NCI-H460 (cell line): ENCODE results near the gene ANKRD33B. TPM values are rescaled to one million over a fixed set of nuclear protein-coding genes. Genes with fewer than 3 reads are reported as not detected.
"Not testable (repeated sequence)": the region's sequence is repeated elsewhere in the genome, so short reads cannot be mapped to it uniquely, and the experiment has no call there.

ENCODE experiments used
- DNase-seq: peaks from one replicate; pipeline ENCODE4 v3.0.0-alpha.2; 2016; ENCODE audit warnings: low read depth; ENCODE audit errors: extremely low read depth
- polyA plus RNA-seq: library from polyadenylated mRNA; depleted of rRNA; stranded (reverse); fragments of >200 nt; gene quantifications from 2 replicates; pipeline ENCODE4 v1.2.3, GENCODE V29; 2014; cell fraction: nucleus; rRNA removed
- total RNA-seq: library from RNA; depleted of rRNA; stranded (reverse); fragments of >200 nt; shearing (Covaris generic); gene quantifications from 2 replicates; pipeline ENCODE4 v1.2.3, GENCODE V29; 2014; rRNA removed

ANKRD33B gene
- total RNA-seq, result 7.2 and 8.4 TPM in 2 replicates
- 2.4 and 3.6 TPM in 2 replicates for polyA plus RNA-seq

DNA sequence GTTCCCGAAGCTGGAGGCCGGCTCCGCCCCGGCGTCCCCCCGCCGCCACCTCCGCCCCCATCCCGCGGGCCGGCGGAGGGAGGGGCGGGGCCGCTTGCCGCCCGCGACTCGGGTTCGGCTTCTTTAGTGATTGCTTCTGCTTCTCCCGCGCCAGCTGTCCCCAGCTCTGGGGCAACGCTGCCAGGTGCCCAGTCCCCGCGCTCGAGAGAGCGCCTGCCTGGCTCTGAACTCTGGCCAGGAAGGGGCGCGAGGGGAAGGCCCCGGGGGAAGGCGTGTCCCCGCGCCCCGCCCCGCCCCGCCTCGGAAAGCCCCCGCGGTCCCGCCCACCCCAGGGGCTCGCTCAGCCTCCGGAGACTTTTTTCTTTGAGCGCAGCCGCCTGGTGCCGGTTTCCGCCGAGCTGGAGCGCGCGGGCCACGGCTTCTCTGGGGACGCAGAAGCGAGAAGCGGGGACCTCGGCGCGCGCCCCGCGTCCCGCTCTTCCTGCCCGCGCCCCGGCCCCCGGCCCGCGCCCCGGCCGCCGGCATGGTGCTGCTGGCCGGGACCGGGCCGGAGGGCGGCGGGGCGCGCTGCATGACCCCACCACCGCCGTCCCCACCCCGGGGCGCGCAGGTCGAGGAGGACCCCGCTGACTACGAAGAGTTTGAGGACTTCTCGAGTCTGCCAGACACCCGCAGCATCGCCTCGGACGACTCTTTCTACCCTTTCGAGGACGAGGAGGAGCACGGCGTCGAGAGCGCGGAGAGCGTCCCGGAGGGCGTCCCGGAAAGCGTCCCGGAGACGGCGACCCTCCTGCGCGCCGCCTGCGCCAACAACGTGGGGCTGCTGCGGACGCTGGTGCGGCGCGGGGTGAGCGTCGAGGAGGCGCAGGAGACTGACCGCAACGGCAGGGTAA is at the start of gene ANKRD33B:
ANKRD33B (plus strand) TSS at position 126 of the 893 bp plus-strand sequence; CDS start at position 524, 398 bp downstream.
- DNase-seq, result peak; percentile 59

DNA sequence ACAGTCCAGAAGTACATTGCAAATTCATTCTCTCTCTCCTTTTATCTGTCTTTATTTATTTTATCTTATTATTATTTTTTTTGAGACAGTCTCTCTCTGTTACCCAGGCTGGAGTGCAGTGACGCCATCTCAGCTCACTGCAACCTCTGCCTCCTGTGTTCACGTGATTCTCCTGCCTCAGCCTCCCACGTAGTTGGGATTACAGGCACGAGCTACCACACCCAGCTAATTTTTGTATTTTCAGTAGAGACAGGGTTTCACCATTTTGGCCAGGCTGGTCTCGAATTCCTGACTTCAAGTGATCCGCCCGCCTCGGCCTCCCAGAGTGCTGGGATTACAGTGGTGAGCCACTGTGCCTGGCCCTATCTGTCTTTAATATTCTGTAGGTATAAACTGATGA is 49.3 kb upstream of the ANKRD33B start:
- DNase-seq, result not testable (repeated sequence)

DNA sequence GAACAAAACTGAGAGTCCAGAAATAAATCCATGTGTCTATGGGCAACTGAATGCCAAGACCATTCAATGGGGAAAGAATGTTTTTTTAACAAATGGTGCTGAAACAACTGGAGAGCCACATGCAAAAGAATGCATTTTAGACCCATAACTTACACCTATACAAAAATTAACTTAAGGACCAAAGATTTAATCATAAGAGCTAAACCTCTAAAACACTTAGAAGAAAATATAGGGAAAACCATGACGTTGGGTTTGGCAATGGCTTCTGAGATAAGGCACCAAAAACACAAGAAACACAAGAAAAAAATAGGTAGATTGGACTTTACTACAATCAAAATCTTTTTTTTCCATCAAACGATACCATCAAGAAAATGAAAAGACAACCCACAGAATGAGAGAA is 48.4 kb upstream of the ANKRD33B start:
- DNase-seq, result no peak

- DNase-seq, result no peak
These were observed 45.5 kb upstream of the ANKRD33B start for GRCh38 chr5:10518347-10518746.

DNA sequence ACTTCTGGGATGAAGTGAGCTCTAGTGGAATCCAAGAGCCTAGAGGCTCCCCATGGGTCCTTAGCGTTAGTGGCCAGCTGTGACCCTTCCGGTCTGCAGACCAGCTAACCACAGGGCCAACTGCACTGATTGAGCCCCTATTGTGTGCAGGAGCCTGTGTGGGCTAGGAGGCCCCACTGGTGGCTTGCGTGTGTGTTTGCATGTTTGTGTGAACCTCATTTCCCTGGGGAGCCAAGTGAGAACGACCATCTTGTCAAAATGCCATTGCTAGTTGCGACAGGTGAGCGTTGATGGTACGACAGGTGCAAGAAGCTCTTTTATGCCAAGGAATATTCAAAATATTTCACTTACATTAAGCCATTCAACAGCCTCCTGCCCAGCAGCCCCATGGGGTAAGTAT is 44.1 kb upstream of the ANKRD33B start:
- DNase-seq, result no peak

- DNase-seq, result no peak
These were observed 43.2 kb upstream of the ANKRD33B start for GRCh38 chr5:10520706-10521105.

- no peak for DNase-seq
These were observed 42.2 kb upstream of the ANKRD33B start for GRCh38 chr5:10521466-10522223.

GRCh38 chr5:10522224-10522611 is 41.7 kb upstream of the ANKRD33B start:
- no peak for DNase-seq

DNA sequence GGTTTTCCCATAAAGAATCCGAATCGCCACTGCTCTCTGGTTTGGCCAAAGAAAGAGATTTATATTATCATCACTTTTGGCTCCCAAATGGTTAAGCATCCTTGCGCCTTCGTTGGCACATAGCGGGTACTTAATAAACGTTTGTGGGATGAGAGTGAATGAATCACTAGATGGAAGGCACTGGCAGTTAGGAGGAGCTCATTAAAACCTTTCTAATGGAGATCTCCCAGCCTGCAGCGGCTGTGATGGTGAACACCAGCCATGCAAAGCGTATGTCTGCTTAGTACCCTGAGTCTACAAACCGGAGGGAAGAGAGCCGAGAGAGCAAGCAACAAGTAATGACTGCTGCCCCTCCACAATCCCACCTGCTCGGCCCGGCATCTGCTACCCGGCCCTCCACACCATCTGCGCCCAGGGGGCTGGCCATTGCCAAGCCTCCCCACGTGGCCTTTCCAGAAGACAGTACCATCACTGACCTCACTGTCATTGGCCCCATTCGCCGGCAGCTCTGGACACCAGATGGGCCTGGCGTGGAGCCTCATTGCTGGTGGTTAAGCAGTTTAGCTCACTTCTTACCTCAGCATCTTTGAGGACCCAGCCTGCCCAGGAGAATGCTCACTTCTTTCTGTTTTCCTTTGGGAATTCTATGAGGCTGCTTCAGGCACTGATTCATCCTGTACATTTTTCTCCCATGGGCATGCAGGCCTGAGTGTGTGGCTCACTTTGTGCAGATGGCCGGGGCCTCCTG is 39.3 kb upstream of the ANKRD33B start:
- peak; percentile 29 for DNase-seq

DNA sequence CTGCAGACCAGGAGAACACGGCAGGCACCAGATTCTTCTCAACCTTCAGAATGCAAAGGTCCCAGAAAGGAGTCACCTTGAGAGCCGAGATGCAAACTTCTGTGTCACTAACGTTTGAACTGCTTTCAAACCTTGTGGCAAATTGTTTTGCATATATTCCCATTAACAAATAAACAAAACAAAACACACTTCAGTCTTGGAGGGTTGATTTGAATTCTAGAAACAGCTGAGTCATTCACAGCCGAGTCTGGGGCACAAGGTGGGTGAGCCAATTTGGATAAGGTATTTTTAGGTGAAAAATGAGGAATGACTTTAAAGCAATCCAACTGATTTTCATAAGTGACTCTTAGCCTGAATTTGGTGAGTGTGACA is 38.8 kb upstream of the ANKRD33B start:
- no peak for DNase-seq

GRCh38 chr5:10527281-10527950 is 36.5 kb upstream of the ANKRD33B start:
- DNase-seq, result no peak

DNA sequence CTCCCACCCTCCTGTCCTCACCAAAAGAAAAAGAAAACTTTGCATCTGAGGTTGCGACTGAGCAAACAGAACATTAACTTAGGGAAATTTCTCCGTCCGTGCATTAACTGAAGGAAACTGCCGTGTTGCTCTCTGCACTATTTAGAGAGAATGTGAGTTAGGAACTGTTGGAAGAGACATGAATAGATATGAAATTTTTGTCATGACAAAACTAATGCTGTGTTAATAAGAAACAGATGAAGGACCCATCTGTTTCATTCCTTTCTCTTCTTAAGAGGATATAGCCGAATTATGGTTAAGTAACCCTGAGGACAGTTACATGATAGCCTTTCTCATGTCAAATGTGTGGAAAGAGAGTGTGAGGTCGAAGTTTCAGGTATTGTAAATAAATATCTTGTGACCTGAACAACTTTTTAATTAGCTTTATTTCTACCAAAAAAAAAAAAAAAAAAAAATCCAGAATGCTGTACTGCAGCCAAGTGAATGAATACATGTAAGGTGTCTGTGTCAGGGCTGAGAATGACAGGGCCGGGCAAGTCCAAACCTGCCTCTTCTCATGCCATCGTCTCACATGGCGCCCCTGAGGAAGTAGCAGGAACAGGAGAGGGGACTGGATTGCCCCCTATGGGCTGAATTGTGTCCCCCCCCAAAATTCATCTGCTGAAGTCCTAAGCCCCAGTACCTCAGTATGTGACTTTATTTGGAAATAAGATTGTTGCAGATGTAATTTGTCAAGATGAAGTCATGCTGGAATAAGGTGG is 35.6 kb upstream of the ANKRD33B start:
- DNase-seq, result no peak

DNA sequence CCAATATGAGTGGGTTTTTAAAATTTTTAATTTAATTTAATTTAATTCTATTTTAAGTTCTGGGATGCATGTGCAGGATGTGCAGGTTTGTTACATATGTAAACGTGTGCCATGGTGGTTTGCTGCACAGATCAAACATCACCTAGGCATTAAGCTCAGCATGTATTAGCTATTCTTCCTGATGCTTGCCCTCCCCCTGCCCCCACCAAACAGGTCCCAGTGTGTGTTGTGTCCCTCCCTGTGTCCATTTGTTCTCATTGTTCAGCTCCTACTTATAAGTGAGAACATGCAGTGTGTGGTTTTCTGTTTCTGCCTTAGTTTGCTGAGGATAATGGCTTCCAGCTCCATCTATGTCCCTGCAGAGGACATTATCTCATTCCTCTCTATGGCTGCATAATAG is 35.0 kb upstream of the ANKRD33B start:
- DNase-seq, result no peak

DNA sequence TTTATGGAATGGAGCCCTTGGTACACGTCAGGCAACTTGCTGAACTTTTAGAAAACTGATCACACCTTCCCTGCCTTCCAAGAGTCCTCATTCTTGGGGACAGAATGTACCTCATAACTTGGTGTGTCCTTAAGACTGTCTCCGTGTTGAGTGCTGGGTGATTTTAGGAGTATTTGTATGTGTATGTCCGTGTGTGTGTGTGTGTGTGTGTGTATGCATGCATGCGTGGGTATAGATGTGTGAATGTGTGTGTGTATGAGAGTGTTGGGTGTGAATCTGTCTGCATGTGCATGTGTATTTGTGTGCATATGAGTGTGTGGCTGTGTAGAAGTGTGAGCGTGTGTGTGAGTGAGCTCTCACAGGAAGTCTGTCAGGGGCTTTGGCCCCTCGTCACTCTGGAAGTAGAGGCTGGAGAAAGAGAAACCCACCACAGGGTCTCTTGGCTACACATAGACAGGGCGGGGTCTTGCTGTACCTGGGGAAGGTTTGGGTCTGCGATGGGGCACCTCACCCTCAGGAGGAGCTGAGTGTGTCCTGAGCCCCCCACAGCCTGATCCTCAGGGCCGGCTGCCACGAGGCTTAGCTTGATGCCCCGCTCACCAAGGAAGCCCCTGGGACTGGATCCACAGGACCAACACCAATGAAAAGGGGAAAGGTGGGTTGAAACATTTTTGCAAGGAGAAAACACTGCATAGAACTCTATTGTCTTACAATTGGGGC is 33.1 kb upstream of the ANKRD33B start:
- no peak for DNase-seq

GRCh38 chr5:10532421-10532820 is 31.4 kb upstream of the ANKRD33B start:
- DNase-seq, result no peak

- no peak for DNase-seq
These were observed 30.6 kb upstream of the ANKRD33B start for GRCh38 chr5:10533226-10533625.

DNA sequence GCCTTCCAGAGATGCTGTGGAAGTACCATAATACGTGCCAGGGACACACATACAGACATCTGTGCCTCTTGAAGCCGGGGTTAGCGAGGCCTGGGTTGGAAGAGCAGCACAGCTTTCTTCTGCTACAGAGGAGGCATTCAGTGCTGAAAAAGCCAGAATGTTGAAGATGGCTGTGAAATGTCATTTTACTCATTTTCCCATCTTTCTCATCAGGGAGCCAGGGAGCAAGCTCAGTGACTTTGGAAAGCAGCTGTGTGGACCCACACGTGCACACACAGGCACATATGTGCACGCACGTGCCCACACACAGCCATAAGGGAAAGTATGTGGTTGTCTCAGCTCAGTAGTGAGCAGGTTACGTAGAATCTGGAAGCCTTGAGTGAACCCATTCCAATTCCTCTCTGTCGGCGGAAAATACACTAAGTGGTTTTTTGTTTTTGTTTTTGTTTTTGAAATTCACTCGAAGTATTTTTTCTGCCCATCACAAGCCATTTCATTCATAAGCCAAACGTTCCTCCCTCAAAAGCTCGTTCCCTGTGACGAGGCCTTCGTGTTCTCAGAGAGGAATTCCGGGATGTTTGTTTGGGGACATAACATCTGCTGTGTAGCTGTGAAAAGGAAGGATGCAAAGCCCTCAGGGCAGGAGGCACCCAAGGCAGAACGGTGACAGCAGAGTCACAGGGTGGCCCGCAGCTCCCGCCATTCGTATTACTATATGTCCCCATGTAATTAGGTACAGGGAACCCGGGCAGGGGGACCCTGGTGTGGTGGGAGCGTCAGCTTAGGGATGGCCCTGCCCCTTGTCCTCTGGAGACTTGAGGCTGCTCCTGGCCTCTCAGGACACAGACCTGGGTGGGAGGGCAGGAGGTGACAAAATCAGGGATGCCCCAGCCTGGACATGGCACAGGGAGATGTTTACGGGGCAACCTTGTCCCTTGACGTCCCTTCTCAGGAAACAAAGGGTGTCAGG is 29.0 kb upstream of the ANKRD33B start:
- no peak for DNase-seq

DNA sequence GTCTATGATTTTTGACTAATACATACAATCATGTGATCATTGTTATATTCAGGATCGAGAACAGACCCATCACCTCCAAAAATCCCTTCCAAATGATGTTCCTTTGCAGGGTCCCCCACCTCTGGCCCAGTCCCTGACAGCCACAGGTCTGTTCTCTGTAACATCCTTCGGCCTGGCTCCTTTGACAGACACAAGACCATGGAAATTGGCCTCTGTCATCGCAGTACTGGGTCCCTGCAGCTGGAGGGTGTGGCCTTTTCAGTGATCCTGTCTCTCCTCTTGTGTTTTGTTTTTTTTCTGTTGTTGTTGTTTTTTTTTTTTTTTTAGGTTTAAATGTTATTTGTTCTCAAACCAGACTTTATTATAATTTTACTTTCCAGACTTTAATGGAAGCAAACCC is 27.4 kb upstream of the ANKRD33B start:
- DNase-seq, result no peak
